ENCODE measurements around the gene ELMO3. TPM values are rescaled to one million over a fixed set of nuclear protein-coding genes. Genes with fewer than 3 reads are reported as not detected.

Gene ELMO3
- total RNA-seq, 2 experiments from 2014 or later = 6.2 to 9.8 TPM

DNA sequence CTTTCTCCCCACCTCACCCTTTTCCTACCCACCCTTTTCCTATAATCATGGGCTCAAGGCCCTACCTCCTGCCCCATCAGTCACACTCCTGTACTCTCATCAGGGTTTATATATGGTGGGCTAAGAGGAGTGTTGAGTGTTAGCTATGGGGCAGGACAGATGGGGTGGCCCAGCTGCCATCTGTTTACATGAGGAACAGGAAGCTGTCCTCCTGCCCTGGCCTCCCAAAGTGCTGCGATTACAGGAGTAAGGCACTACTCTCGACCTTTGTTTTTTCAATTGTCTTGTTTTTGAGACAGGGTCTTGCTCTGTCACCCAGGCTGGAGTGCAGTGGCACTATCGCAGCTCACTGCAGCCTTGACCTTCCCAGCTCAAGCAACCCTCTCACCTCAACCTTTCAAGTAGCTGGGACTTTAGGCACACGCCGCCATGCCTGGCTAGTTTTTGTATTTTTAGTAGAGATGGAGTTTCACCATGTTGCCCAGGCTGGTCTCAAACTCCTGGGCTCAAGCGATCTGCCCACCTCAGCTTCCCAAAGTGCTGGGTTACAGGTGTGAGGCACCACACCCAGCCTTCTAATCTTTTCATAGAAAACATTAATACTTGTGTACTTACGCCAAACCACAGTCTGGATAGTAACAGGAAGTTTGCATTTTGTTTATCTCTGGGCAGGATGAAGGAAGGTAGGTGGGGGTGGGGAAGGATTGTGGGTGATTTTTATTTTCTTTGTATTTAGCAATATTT is 40.9 kb upstream of the ELMO3 start:
- H3K27ac Mint-ChIP-seq = peak overlapping the region; percentile 97
- H3K4me3 Mint-ChIP-seq = peak overlapping the region; percentile 92
- peaks cover 4% of the 10 kb centered on the region for H3K27me3 Mint-ChIP-seq
- peaks cover 13% of the 10 kb centered on the region for H3K36me3 Mint-ChIP-seq
- DNase-seq = no peak
- CTCF ChIA-PET = interaction anchor here (1.0 to 17.0 kb wide), 20 partner anchors 7 to 214 kb away, joined by 3 to 395 read pairs (median 8); partner anchors contain the start of genes B3GNT9, CES3, MATCAP1 and NOL3
- ATAC-seq = no peak
- peaks cover 60% of the 10 kb centered on the region for H3K4me1 Mint-ChIP-seq
- no peaks in the 10 kb centered on the region for H3K9me3 Mint-ChIP-seq (ENCODE audit: low read depth)

DNA sequence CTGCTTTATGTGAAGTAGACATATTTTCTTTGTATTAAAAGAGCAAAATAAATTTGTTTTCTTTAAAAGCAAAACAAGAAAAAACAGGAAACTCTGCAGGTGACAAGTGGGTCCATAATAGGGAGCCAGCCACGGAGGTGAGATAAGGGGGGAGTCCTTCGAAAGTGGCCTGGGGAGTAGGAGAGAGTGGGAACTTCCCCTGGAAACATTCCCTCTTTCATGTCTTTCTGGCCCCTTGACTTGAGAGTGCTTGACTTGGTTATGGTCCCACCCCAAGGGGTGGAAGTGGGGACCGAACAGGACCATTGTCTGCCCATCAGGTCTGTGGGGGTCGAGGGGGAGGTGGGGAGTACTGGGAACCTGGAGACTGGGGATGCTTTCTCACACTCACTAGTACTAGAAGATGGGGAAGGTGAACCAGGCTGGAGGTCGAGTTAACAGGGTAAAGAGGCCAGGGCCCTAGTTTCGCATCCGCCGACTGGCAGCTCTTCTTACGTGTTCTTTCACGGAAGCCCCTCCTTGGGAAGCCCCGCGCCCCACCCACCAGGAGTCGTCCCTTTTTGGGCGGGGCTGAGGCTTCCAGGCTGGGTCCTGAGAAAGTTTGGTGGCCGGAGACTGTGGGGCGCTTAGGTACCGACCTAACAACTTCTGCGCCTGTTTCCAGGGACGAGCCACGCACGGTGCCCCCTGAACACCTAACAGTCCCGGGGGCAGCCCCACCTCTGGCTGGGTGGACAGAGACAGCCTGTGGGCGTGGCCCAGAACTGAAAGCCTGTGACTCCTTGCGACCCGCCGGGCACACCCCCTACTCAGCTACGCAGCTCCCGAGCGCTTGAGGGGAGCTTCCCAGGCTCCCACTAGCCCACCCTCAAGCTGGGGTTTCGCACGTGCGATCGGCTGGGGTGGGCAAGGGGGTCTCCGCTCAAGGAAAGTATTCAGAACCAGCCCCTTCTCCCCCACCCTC is 40.0 kb upstream of the ELMO3 start:
- H3K27ac Mint-ChIP-seq = peak overlapping the region; percentile 97
- CTCF ChIA-PET = interaction anchor here (0.9 to 17.0 kb wide), 21 partner anchors 8 to 215 kb away, joined by 3 to 395 read pairs (median 5); partner anchors contain the start of genes B3GNT9, CES3, MATCAP1 and NOL3
- H3K27me3 Mint-ChIP-seq = peaks cover 8% of the 10 kb centered on the region
- H3K36me3 Mint-ChIP-seq = peaks cover 9% of the 10 kb centered on the region
- DNase-seq (peak; percentile 93), ATAC-seq (peak; percentile 50)
- no peaks in the 10 kb centered on the region for H3K9me3 Mint-ChIP-seq (ENCODE audit: low read depth)
- H3K4me3 Mint-ChIP-seq = peak overlapping the region; percentile 92
- H3K4me1 Mint-ChIP-seq = peaks cover 60% of the 10 kb centered on the region

DNA sequence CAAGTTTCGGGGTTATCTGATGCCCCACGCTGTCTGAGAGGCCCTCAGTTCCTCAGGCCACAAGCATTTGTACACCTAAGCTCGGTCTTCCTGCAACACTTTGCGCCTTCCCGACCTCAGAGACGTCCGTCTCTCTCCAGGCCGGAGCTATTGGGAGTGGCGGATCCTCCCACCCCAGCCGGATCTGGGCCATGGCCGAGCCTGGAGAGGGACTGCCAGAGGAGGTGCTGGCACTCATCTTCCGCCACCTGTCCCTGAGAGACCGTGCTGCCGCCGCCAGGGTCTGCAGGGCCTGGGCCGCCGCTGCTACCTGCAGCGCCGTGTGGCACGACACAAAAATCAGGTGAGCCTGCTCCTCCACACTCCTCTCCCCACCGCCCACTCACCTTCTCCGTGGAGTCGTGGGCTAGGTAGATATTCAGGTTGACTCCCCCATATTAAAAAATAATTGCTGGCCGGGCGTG is 37.3 kb upstream of the ELMO3 start:
- Mint-ChIP-seq H3K27me3 (peaks cover 26% of the 10 kb centered on the region), H3K36me3 (peaks cover 8% of the 10 kb centered on the region), H3K9me3 (ENCODE audit: low read depth) (no peaks in the 10 kb centered on the region), H3K4me3 (no peak overlapping the region), H3K4me1 (peaks cover 60% of the 10 kb centered on the region), H3K27ac (no peak overlapping the region)
- CTCF ChIA-PET = interaction anchor here (1.2 to 17.0 kb wide), 12 partner anchors 8 to 386 kb away, joined by 3 to 395 read pairs (median 6); partner anchors contain the start of genes FHOD1, MATCAP1, NOL3 and RRAD
- ATAC-seq (no peak), DNase-seq (no peak)

DNA sequence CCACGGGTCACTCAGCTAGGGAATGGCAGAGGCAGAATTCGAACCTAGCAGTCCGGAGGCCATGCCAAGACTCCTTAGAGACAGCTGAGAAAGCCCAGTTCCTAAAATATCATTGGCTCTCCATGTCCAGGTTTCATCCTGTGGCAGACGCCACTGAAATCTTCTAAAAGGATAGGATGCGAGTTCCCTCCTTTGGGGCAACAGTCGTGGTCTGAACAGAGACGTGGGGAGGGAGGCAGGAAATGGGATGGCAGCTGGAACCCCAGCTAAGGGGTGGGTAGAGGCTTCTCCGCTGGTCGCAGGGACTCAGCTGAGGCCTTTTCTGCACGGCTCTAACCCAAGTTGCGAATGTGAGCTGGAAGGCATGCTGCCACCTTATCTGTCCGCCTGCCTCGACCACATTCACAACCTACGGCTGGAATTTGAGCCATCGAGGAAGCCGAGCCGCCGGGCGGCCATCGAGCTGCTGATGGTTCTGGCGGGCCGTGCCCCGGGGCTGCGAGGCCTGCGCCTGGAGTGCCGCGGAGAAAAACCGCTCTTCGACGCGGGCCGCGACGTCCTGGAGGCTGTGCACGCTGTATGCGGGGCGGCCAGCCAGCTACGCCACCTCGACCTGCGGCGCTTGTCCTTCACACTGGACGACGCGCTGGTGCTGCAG is 36.3 kb upstream of the ELMO3 start:
- Mint-ChIP-seq H3K27ac (no peak overlapping the region), H3K9me3 (ENCODE audit: low read depth) (no peaks in the 10 kb centered on the region), H3K4me3 (no peak overlapping the region), H3K27me3 (peaks cover 34% of the 10 kb centered on the region), H3K36me3 (peaks cover 7% of the 10 kb centered on the region), H3K4me1 (peaks cover 53% of the 10 kb centered on the region)
- DNase-seq = no peak
- ATAC-seq = no peak
- CTCF ChIA-PET = interaction anchor here (0.9 to 17.0 kb wide), 14 partner anchors 7 to 219 kb away, joined by 3 to 395 read pairs (median 4); partner anchors contain the start of genes CES3, FHOD1, MATCAP1 and NOL3

DNA sequence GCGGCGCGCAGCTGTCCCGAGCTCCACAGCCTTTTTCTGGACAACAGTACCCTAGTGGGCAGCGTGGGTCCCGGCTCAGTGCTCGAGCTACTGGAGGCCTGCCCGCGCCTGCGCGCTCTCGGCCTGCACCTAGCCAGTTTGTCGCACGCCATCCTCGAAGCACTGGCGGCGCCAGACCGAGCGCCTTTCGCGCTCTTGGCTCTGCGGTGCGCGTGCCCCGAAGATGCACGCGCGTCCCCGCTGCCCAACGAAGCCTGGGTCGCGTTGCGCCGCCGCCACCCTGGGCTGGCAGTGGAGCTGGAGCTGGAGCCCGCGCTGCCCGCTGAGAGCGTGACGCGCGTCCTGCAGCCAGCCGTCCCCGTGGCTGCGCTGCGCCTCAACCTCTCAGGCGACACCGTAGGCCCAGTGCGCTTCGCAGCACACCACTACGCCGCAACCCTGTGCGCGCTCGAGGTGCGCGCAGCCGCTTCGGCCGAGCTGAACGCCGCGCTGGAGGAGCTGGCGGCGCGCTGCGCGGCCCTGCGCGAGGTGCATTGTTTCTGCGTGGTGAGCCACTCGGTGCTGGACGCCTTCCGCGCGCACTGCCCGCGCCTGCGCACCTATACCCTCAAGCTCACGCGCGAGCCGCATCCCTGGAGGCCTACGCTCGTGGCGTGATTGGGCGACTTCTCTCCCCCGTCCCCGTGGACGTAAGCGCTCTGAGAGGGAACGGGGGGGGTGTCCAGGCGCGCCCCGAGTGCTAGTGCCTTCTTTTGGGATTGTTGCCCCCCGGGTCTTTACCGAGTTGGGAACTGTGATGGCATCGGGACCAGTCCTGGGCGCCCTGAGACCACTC is 35.5 kb upstream of the ELMO3 start:
- Mint-ChIP-seq H3K9me3 (ENCODE audit: low read depth) (no peaks in the 10 kb centered on the region), H3K4me3 (peak overlapping the region; percentile 49), H3K27ac (no peak overlapping the region), H3K27me3 (peaks cover 42% of the 10 kb centered on the region), H3K36me3 (peaks cover 7% of the 10 kb centered on the region), H3K4me1 (peaks cover 47% of the 10 kb centered on the region)
- DNase-seq = peak; percentile 65
- ATAC-seq = no peak
- CTCF ChIA-PET = interaction anchor here (0.9 to 17.0 kb wide), 12 partner anchors 8 to 220 kb away, joined by 3 to 395 read pairs (median 4); partner anchors contain the start of genes CES3 and MATCAP1

DNA sequence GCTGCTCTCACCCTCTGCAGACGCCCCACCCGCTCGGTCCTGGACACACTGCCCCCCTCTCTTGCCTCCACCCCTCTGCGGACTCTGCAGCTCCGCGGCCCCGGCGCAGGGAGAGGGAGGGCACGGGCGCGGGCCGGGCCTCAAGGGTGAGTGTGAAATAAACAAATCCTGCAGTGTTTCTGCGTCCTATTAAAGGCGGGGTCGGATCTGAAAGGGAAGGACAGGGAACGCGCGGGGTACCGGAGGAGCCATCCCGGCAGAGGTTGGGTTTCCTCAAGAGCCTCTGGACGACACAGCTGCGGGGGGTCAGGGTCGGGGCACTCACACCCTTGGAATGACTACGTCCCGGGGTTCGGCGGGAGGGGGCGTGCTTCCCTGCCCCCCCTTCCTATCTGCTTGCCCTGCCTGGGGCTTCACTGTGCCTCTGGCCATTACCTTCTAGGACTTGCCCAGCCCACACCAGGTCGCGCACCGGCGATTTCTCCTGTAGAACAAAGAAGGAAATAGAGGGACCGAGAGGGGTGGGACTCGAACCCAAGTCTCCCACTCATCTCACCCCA is 34.9 kb upstream of the ELMO3 start:
- CTCF ChIA-PET = interaction anchor here (1.0 to 17.0 kb wide), 8 partner anchors 9 to 220 kb away, joined by 3 to 395 read pairs (median 4); partner anchors contain the start of gene MATCAP1
- H3K27ac Mint-ChIP-seq = no peak overlapping the region
- peaks cover 7% of the 10 kb centered on the region for H3K36me3 Mint-ChIP-seq
- ATAC-seq = no peak
- peak overlapping the region; percentile 49 for H3K4me3 Mint-ChIP-seq
- no peak for DNase-seq
- H3K4me1 Mint-ChIP-seq = peaks cover 42% of the 10 kb centered on the region
- H3K27me3 Mint-ChIP-seq = peaks cover 49% of the 10 kb centered on the region
- H3K9me3 Mint-ChIP-seq (ENCODE audit: low read depth) = no peaks in the 10 kb centered on the region

DNA sequence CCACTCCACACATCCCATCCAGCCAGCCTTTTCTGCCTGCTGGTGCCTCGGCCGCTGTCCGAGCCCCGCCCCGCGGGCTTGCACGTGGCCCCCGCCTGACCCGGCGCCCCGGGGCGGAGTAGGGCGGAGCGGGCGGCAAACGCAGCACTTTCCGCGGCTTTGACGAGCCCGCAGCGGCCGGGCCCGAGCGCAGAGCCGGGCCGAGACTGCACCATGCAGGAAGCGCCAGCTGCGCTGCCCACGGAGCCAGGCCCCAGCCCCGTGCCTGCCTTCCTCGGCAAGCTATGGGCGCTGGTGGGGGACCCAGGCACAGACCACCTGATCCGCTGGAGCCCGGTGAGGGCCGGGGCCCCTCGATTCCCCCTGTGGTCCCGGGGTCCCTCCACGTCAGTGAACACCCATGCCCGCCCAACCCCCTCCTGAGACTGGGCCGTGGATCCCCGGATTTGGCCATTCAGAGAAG is 34.3 kb upstream of the ELMO3 start, which contains the start of gene HSF4:
TSS of gene HSF4 (plus strand) at position 147 of the 463 bp plus-strand sequence. CDS start at position 214, 67 bp downstream.
- ATAC-seq = no peak
- H3K4me1 Mint-ChIP-seq = peaks cover 44% of the 10 kb centered on the region
- H3K36me3 Mint-ChIP-seq = peaks cover 7% of the 10 kb centered on the region
- no peak within 1 kb of the TSS for H3K27ac Mint-ChIP-seq
- H3K9me3 Mint-ChIP-seq (ENCODE audit: low read depth) = no peaks in the 10 kb centered on the region
- CTCF ChIA-PET = interaction anchor here (1.2 to 17.0 kb wide), 6 partner anchors 9 to 211 kb away, joined by 3 to 395 read pairs (median 40); partner anchors contain the start of gene MATCAP1
- DNase-seq = no peak
- H3K27me3 Mint-ChIP-seq = peaks cover 53% of the 10 kb centered on the region
- H3K4me3 Mint-ChIP-seq = peak within 1 kb of the TSS; percentile 49

DNA sequence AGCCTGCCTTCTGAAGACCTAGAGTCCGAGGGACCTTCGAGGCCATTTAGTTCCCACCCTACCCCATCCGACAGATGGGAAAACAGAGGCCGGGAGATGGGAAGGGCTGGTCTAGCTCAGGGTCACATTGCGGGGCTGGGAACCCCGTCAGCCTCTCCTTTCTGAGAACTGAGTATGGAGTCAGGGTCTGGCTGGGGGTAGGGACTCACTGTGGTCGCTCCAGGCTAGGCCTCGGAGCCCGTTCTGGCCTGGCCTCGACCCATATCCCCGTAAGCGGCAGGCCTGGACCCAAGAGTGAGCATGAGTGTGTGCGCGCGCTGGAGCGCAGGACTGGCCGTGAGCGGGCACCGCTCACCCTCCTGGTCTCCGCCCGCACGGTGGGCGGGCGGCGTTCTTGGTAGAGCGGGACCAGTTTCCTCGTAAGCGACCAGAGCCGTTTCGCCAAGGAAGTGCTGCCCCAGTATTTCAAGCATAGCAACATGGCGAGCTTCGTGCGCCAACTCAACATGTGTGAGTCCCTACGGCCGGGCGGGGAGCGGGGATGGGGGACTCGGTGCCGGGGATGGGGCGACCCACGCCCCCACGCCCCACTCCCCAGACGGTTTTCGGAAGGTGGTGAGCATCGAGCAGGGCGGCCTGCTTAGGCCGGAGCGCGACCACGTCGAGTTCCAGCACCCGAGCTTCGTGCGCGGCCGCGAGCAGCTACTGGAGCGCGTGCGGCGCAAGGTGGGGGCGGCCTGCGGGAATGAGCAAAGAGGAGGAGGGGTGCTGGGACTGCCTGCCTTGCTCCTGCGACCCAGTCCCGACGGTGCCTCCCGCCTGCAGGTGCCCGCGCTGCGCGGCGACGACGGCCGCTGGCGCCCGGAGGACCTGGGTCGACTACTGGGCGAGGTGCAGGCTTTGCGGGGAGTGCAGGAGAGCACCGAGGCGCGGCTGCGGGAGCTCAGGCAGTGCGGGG is 33.5 kb upstream of the ELMO3 start:
- Mint-ChIP-seq H3K27me3 (peaks cover 58% of the 10 kb centered on the region), H3K9me3 (ENCODE audit: low read depth) (no peaks in the 10 kb centered on the region), H3K27ac (no peak overlapping the region), H3K36me3 (peaks cover 7% of the 10 kb centered on the region), H3K4me1 (peaks cover 48% of the 10 kb centered on the region), H3K4me3 (no peak overlapping the region)
- no peak for ATAC-seq
- no peak for DNase-seq
- CTCF ChIA-PET = interaction anchor here (0.6 to 17.0 kb wide), 7 partner anchors 10 to 211 kb away, joined by 3 to 395 read pairs (median 5); partner anchors contain the start of gene MATCAP1

DNA sequence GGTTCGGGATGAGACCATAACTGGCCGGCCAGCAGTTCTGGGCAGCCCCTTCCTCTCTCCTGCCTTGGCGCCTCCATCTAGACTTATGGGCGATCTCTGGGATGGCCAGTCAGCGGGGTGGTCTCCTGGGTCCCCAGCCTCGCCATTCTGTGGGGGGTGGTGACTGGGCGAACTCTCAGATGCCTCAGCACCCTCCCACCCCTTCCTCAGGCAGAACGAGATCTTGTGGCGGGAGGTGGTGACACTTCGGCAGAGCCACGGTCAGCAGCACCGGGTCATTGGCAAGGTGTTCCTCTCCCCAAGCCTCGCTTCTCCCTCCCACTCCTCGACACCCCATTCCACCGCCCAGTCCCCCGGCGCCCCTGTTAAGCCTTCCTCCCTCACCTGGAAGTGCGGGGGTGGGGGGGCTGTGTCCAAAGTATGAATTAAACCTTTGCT is 32.8 kb upstream of the ELMO3 start:
- ATAC-seq (no peak), DNase-seq (no peak)
- peaks cover 63% of the 10 kb centered on the region for H3K27me3 Mint-ChIP-seq
- peaks cover 7% of the 10 kb centered on the region for H3K36me3 Mint-ChIP-seq
- CTCF ChIA-PET = interaction anchor here (10.5 to 17.0 kb wide), 2 partner anchors 10 to 151 kb away, joined by 88 to 395 read pairs; no protein-coding TSS in a partner anchor
- peaks cover 50% of the 10 kb centered on the region for H3K4me1 Mint-ChIP-seq
- no peaks in the 10 kb centered on the region for H3K9me3 Mint-ChIP-seq (ENCODE audit: low read depth)
- no peak overlapping the region for H3K27ac Mint-ChIP-seq
- H3K4me3 Mint-ChIP-seq = no peak overlapping the region

DNA sequence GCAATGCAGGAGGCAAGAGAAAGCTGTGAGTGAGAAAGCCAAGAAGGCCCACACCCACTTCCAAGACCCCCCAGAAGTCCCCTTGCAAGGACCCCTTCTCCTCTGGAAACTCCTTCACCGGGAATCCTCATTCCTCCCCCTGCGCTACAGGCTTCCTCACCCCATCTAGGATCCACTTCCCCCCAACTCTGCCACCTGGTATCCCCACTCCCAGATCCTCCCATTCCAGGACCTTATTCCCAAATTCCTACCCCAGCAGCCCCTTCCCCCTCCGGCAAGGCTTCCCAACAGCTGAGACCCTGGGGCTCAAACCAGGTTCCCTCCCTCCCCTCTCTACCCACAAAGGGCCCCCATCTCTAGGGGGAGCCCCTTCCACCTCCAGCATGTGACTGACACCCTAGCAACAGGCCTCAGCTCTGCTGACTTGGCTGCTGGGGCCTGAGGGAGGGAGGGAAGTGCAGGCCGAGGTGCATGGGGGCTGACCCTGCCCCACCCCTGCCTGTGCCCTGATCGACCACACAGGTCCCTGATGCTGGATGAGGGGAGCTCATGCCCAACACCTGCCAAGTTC is 32.2 kb upstream of the ELMO3 start:
- Mint-ChIP-seq H3K27ac (no peak overlapping the region), H3K9me3 (ENCODE audit: low read depth) (no peaks in the 10 kb centered on the region), H3K27me3 (peaks cover 69% of the 10 kb centered on the region), H3K4me1 (peaks cover 48% of the 10 kb centered on the region), H3K4me3 (no peak overlapping the region), H3K36me3 (peaks cover 5% of the 10 kb centered on the region)
- ATAC-seq = no peak
- no peak for DNase-seq
- CTCF ChIA-PET = interaction anchor here (1.9 to 17.0 kb wide), 3 partner anchors 9 to 152 kb away, joined by 6 to 395 read pairs (median 88); no protein-coding TSS in a partner anchor

All from activated CD8-positive, alpha-beta memory T cell treated with anti-CD3 and anti-CD28 coated beads, Interleukin-2, amount 10 ng/mL, durations not matched to agents 7 days and 5 days (primary cell).